SU-DHL-6 (cell line): Measurements from ENCODE around the gene PAK2.

Experiments
- H2AFZ ChIP-seq: fragments of 200-600 bp; sonication (generic); 2 replicates; pipeline ENCODE4 v1.6.1; 2014; ENCODE audit warnings: low read depth, mild to moderate bottlenecking, moderate library complexity, mixed read lengths, antibody characterized with exemption, low read length; ENCODE audit not compliant: severe bottlenecking
- H3F3A ChIP-seq: fragments of 200-600 bp; shearing (Covaris generic); 2 replicates; pipeline ENCODE4 v1.6.0; 2016; ENCODE audit warnings: antibody characterized with exemption, mild to moderate bottlenecking; ENCODE audit not compliant: insufficient read depth
- H3K27ac ChIP-seq: fragments of 200-600 bp; sonication (generic); 2 replicates; pipeline ENCODE4 v1.5.1; 2016; ENCODE audit warnings: low read depth, mild to moderate bottlenecking, low read length, moderate library complexity, mixed read lengths
- H3K27me3 ChIP-seq: fragments of 200-600 bp; sonication (generic), shearing (Covaris generic); 2 replicates; pipeline ENCODE4 v1.6.0; 2014; ENCODE audit warnings: mild to moderate bottlenecking, low read length
- H3K36me3 ChIP-seq: fragments of 200-600 bp; sonication (generic); 2 replicates; pipeline ENCODE4 v1.6.1; 2014; ENCODE audit warnings: mild to moderate bottlenecking, low read length, mixed read lengths
- H3K4me2 ChIP-seq: fragments of 300-600, 200-600 bp; shearing (Covaris generic), sonication (generic); 2 replicates; pipeline ENCODE4 v1.6.0; 2014; ENCODE audit warnings: low read length, low read depth, mild to moderate bottlenecking; ENCODE audit not compliant: poor library complexity, severe bottlenecking
- H3K4me3 ChIP-seq: fragments of 200-600 bp; sonication (generic); 2 replicates; pipeline ENCODE4 v1.5.1; 2014; ENCODE audit warnings: antibody characterized with exemption, low read length, mild to moderate bottlenecking, mixed read lengths; ENCODE audit not compliant: insufficient read depth, poor library complexity, severe bottlenecking
- H3K79me2 ChIP-seq: fragments of 200-600 bp; sonication (generic); 2 replicates; pipeline ENCODE4 v1.6.1; 2014; ENCODE audit warnings: mild to moderate bottlenecking, low read length, moderate library complexity; ENCODE audit not compliant: insufficient read depth
- H3K9ac ChIP-seq: fragments of 200-600 bp; sonication (generic); 2 replicates; pipeline ENCODE4 v1.7.0; 2014; ENCODE audit warnings: mild to moderate bottlenecking, low read length
- H3K9me2 ChIP-seq: fragments of 200-600 bp; sonication (generic); replicated peaks from 2 replicates; pipeline ENCODE4 v1.6.1; 2014; ENCODE audit warnings: low read length; ENCODE audit not compliant: insufficient read depth
- H3K9me3 ChIP-seq: fragments of 200-600 bp; sonication (generic); 2 replicates; pipeline ENCODE4 v1.6.1; 2014; ENCODE audit warnings: low read length, mixed read lengths; ENCODE audit not compliant: insufficient read depth
- H4K20me1 ChIP-seq: fragments of 200-600 bp; sonication (generic); 2 replicates; pipeline ENCODE4 v1.6.1; 2014; ENCODE audit warnings: low read depth, mild to moderate bottlenecking, antibody characterized with exemption, low read length, moderate library complexity, mixed read lengths
- EZH2phosphoT487 ChIP-seq: fragments of 200-600 bp; sonication (generic), shearing (Covaris generic); conservative IDR thresholded peaks from 2 replicates; pipeline ENCODE4 v1.6.1; 2018; ENCODE audit warnings: mild to moderate bottlenecking, antibody characterized with exemption, low read length, moderate library complexity, mixed read lengths
- TF ChIP-seq, protein P1 (sequence below): fragments of 200-600 bp; sonication (generic); IDR thresholded peaks from one replicate; pipeline ENCODE4 v1.5.1; 2017; ENCODE audit warnings: antibody characterized with exemption, mild to moderate bottlenecking, low read length, moderate library complexity; ENCODE audit not compliant: insufficient read depth, poor library complexity, severe bottlenecking

The PAK2 gene

DNA sequence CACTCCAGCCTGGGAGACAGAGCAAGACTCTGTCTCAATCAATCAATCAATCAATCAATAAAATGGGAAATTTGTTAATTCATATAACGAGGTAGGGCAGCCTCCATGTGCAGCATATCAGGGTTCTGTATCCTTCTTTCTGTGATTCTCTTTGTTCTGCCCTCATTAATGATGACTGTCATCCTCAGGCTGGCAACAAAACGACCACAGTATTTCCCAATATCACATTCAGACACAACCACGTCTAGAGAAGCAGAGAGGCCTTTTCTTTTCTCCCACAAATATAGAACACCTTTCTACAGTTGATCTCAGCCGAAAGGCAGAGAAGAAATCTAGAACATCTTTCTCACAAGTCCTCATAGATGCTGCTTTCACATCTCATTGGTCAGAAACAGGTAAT is 38.9 kb upstream of the PAK2 start:
- Histone ChIP-seq H4K20me1 (no peaks in the 10 kb centered on the region), H3F3A (no peaks in the 10 kb centered on the region), H3K27ac (no peak overlapping the region), H3K79me2 (no peaks in the 10 kb centered on the region), H3K9ac (no peak overlapping the region), H2AFZ (no peak overlapping the region), H3K4me2 (no peak overlapping the region), H3K9me2 (no peaks in the 10 kb centered on the region), H3K4me3 (no peak overlapping the region), H3K9me3 (no peaks in the 10 kb centered on the region), H3K27me3 (no peaks in the 10 kb centered on the region), H3K36me3 (no peaks in the 10 kb centered on the region)
- TF ChIP-seq EZH2phosphoT487: no peak
- TF ChIP-seq, protein P1, sequence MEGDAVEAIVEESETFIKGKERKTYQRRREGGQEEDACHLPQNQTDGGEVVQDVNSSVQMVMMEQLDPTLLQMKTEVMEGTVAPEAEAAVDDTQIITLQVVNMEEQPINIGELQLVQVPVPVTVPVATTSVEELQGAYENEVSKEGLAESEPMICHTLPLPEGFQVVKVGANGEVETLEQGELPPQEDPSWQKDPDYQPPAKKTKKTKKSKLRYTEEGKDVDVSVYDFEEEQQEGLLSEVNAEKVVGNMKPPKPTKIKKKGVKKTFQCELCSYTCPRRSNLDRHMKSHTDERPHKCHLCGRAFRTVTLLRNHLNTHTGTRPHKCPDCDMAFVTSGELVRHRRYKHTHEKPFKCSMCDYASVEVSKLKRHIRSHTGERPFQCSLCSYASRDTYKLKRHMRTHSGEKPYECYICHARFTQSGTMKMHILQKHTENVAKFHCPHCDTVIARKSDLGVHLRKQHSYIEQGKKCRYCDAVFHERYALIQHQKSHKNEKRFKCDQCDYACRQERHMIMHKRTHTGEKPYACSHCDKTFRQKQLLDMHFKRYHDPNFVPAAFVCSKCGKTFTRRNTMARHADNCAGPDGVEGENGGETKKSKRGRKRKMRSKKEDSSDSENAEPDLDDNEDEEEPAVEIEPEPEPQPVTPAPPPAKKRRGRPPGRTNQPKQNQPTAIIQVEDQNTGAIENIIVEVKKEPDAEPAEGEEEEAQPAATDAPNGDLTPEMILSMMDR: no peak

DNA sequence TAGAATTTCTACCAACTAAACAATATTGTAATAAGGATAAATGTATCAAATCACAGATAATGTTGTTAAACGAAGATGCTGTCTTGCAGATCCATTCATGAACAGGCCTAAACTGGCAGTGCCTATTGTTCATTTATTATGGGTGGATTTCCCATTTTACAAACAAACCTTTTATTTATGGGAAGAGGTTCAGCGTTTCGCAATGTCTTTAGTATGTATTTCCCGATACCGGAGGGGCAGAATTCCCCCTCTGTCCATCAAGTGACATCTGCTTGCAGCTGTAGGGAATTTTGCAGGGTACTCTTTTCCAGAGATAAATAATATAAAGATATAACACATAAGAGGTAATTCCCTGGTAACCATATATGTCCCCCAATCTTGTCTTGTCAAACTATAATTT is 33.3 kb upstream of the PAK2 start:
- Histone ChIP-seq H3K9ac (no peak overlapping the region), H3K36me3 (no peaks in the 10 kb centered on the region)
- TF ChIP-seq EZH2phosphoT487: no peak
- TF ChIP-seq, protein P1: no peak

DNA sequence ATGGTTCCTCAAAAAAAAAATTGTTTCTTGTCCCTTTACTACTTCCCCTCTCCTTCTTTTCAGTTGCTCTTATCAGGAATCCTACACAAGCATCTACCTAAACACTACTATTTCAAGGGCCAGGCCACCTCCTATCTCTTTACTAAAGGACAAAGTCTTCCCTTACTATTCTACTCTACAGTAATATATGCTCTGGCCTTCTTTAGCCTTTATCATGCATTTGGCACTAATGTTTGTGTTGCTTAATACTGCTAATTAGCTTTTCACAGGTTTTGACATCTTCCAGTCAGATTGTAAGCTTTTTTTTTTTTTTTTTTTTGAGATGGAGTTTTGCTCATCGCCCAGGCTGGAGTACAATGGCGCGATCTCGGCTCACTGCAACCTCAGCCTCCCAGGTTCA is 32.9 kb upstream of the PAK2 start:
- H2AFZ ChIP-seq: no peak overlapping the region
- no peaks in the 10 kb centered on the region for H3K9me3 ChIP-seq
- H3K36me3 ChIP-seq: no peaks in the 10 kb centered on the region
- no peak overlapping the region for H3K9ac ChIP-seq
- H3K79me2 ChIP-seq: no peaks in the 10 kb centered on the region
- no peaks in the 10 kb centered on the region for H3F3A ChIP-seq
- no peaks in the 10 kb centered on the region for H3K9me2 ChIP-seq
- no peak overlapping the region for H3K4me2 ChIP-seq
- H3K27me3 ChIP-seq: no peaks in the 10 kb centered on the region
- no peak overlapping the region for H3K4me3 ChIP-seq
- H4K20me1 ChIP-seq: no peaks in the 10 kb centered on the region
- no peak overlapping the region for H3K27ac ChIP-seq
- no peak for TF ChIP-seq EZH2phosphoT487
- TF ChIP-seq, protein P1: no peak

More for the DNA sequence above, 33.3 kb upstream of the PAK2 start:
- no peak overlapping the region for H3K27ac ChIP-seq
- H4K20me1 ChIP-seq: no peaks in the 10 kb centered on the region
- no peaks in the 10 kb centered on the region for H3F3A ChIP-seq
- H3K79me2 ChIP-seq: no peaks in the 10 kb centered on the region
- no peak overlapping the region for H2AFZ ChIP-seq
- no peaks in the 10 kb centered on the region for H3K27me3 ChIP-seq
- H3K4me2 ChIP-seq: no peak overlapping the region
- H3K9me3 ChIP-seq: no peaks in the 10 kb centered on the region
- H3K9me2 ChIP-seq: no peaks in the 10 kb centered on the region
- H3K4me3 ChIP-seq: no peak overlapping the region

DNA sequence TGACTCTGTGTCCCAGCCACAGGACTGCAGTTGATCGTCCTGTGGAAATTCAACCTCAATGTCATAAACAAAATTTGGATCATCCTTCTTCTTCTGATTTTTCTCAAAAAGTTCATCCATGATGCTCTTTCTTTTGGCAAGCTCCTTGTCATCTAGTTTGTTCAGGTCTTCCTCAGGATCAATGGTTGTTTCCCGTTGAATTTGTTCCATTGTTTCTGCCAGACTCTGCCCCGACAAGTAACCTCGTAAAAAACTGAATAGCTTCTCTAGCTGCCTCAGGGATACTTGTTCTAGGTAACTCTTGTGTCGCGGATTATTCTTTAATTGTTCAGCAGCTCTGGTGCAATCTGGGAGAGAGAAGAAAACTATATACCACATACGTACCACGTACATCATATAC is 32.1 kb upstream of the PAK2 start:
- TF ChIP-seq, protein P1: no peak
- no peak for TF ChIP-seq EZH2phosphoT487

More for the DNA sequence above, 32.1 kb upstream of the PAK2 start:
- Histone ChIP-seq H3K36me3 (no peaks in the 10 kb centered on the region), H3K4me3 (no peak overlapping the region), H3K9me2 (no peaks in the 10 kb centered on the region), H3F3A (no peaks in the 10 kb centered on the region), H4K20me1 (no peaks in the 10 kb centered on the region), H2AFZ (no peak overlapping the region), H3K9me3 (no peaks in the 10 kb centered on the region), H3K79me2 (no peaks in the 10 kb centered on the region; the same call in 1 of the 2 replicates), H3K4me2 (no peak overlapping the region), H3K9ac (no peak overlapping the region), H3K27me3 (no peaks in the 10 kb centered on the region), H3K27ac (no peak overlapping the region)
